Body of pancreas (tissue), 4 donors: Measurements from ENCODE around the gene FAM149A.

ENCODE experiments used
- POLR2A ChIP-seq, 3 donors: fragments of 450-650 bp; IDR thresholded peaks; one replicate each; pipeline ENCODE4 v1.6.1; 2016; ENCODE audit warnings: antibody characterized with exemption in 3 of 3, mild to moderate bottlenecking in 2 of 3
- TF ChIP-seq, protein P1 (sequence below), 7 experiments: fragments of 450-650 bp in 4 of 7; fragments of 200-600 bp in 3 of 7; sonication (generic) in 3 of 7; IDR thresholded peaks; one replicate each; pipeline ENCODE4 v1.5.1; 2016 to 2019; ENCODE audit warnings: antibody characterized with exemption in 7 of 7

DNA sequence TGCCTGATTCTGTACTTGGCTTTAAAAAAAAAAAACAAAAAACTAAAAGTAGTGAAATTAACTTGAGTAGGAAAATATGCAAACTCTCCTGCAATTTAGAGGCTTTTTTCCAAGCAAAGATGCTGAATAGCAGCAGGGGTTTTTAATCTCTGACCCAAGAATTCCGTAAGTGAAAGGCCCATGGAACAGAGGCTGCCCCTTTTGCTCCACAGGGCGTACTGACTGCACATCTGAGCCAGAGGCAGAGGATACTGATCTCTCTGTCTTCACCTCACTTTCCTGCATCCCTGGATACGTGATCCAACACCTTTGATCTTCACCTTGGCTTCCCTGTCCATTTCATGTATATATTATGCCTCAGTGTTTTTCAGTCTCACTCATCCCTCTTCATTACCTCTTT lies 3.9 kb downstream of the FAM149A start:
- TF ChIP-seq, protein P1, sequence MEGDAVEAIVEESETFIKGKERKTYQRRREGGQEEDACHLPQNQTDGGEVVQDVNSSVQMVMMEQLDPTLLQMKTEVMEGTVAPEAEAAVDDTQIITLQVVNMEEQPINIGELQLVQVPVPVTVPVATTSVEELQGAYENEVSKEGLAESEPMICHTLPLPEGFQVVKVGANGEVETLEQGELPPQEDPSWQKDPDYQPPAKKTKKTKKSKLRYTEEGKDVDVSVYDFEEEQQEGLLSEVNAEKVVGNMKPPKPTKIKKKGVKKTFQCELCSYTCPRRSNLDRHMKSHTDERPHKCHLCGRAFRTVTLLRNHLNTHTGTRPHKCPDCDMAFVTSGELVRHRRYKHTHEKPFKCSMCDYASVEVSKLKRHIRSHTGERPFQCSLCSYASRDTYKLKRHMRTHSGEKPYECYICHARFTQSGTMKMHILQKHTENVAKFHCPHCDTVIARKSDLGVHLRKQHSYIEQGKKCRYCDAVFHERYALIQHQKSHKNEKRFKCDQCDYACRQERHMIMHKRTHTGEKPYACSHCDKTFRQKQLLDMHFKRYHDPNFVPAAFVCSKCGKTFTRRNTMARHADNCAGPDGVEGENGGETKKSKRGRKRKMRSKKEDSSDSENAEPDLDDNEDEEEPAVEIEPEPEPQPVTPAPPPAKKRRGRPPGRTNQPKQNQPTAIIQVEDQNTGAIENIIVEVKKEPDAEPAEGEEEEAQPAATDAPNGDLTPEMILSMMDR (IDR thresholded peaks at IDR 0.05): no peak
- no peak for TF ChIP-seq POLR2A (IDR thresholded peaks at IDR 0.05)
